HG03039 (cell line): Measurements from ENCODE around the gene ZRANB1.

Experiments
- ATAC-seq: cut with Tn5 transposase; IDR thresholded peaks from one replicate; pipeline ENCODE4 v1.9.1; 2021; ENCODE audit warnings: mild to moderate bottlenecking, moderate library complexity; ENCODE audit not compliant: unreplicated experiment

The ZRANB1 gene

GRCh38 chr10:125016611-125017202, 74.8 kb downstream of the ZRANB1 start:
- ATAC-seq, result no peak

- ATAC-seq, result no peak
Measured at GRCh38 chr10:125017547-125018298, 75.8 kb downstream of the ZRANB1 start.

GRCh38 chr10:125018576-125019143, 76.7 kb downstream of the ZRANB1 start:
- ATAC-seq, result no peak

- ATAC-seq, result no peak
Measured at GRCh38 chr10:125020386-125020785, 78.5 kb downstream of the ZRANB1 start.

- no peak for ATAC-seq
Measured at GRCh38 chr10:125020871-125021270, 78.9 kb downstream of the ZRANB1 start.

- ATAC-seq, result no peak
Measured at GRCh38 chr10:125021686-125022344, 79.9 kb downstream of the ZRANB1 start.

- no peak for ATAC-seq
Measured at GRCh38 chr10:125022671-125023070, 80.7 kb downstream of the ZRANB1 start.

- ATAC-seq, result no peak
Measured at GRCh38 chr10:125023255-125023654, 81.3 kb downstream of the ZRANB1 start.

- no peak for ATAC-seq
Measured at GRCh38 chr10:125023862-125024496, 82.1 kb downstream of the ZRANB1 start.

- ATAC-seq, result no peak
Measured at GRCh38 chr10:125024497-125025234, 82.7 kb downstream of the ZRANB1 start.

GRCh38 chr10:125025341-125025740, 83.4 kb downstream of the ZRANB1 start:
- no peak for ATAC-seq

GRCh38 chr10:125026036-125026931, 84.4 kb downstream of the ZRANB1 start:
- no peak for ATAC-seq

GRCh38 chr10:125026974-125027735, 85.2 kb downstream of the ZRANB1 start:
- ATAC-seq, result no peak

- no peak for ATAC-seq
Measured at GRCh38 chr10:125027871-125028869, 86.2 kb downstream of the ZRANB1 start.

- no peak for ATAC-seq
Measured at GRCh38 chr10:125029584-125030242, 87.8 kb downstream of the ZRANB1 start.

GRCh38 chr10:125030567-125031197, 88.8 kb downstream of the ZRANB1 start:
- ATAC-seq, result no peak
